ENCODE data around the gene SERINC4.

DNA sequence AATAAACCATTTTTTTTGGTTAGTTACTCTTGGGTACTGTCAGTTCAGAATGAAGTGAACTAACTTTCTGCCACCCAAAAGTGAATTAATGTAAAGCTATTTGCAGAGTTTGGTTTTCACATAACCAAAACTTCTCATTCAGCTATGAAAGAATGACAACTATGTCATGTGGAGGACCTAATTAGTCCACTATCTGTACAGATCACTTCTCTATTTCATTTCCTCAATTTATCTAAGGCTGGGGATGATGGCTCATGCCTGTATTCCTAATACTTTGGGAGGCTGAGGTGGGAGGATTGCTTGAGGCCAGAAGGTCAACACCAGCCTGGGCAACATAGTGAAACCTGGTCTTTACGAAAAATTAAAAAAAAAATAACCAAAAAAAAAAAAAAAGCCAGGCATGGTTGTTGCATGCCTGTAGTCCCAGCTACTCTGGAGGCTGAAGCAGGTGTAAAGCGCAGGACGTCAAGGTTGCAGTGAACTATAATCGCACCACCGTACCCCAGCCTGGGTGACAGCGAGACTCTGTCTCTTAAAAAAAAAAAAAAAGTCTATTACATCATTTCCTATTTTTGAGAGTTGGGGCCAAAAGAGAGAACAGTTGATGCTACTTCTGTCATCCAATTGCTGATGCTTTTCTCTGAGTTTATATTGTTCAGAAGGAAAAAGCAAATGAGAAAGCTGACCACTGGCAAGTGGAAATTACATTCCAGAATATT, 9.1 kb upstream of the SERINC4 start:
- TF ChIP-seq EP300 (IDR thresholded peaks at IDR 0.05) (no peak), CTCF (IDR thresholded peaks at IDR 0.05) (no peak), POLR2A (IDR thresholded peaks at IDR 0.05) (no peak), POLR2AphosphoS5 (IDR thresholded peaks at IDR 0.05) (no peak)
